ENCODE data around the gene RGP1. TPM values are rescaled to one million over a fixed set of nuclear protein-coding genes. Genes with fewer than 3 reads are reported as not detected.

RGP1 gene
- total RNA-seq, 2 donors from 2014 or later = 24.6 to 30.1 TPM

DNA sequence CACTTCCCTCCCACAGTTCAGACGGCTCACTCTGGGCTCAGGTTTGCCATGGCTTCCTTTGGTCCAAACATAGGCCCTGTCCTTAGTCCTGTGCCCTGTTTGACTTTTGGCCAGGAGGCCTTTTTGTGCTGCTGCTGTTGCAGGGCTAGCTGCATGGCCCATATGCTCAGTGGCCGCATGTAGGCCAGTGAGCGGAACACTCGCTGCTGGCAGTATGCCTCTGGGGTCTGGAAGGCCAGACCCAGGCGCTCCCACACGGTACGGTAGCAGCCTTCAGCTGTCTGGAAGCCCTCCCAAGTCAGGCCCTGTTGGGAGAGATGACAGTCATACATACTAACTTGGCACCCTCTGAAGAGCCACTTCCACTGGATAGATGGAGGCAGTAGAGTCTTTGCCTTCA lies 11.9 kb upstream of the RGP1 start:
- no peaks in the 10 kb centered on the region for H3K27me3 Mint-ChIP-seq (ENCODE audit: insufficient read depth)
- H3K27ac Mint-ChIP-seq = no peak overlapping the region

DNA sequence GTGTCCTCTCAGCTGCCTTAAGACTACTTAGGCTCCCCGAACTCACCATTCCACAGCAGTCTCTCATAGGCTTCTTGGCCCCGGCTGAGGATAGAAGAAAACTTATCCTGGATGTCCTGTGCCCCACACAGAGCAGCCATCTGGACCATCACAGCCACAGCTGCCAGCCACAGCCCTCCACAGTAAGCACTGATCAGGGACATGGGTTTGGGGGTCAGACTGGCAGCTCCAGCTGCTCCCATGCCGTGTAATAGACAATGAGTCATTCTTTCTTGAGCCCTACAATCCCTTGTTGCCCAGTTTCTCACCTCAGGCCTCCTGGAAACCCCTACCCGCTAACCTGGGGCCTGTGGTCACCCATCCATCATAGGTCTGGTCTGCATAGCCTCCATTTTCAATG lies 10.9 kb upstream of the RGP1 start:
- Mint-ChIP-seq H3K36me3 (ENCODE audit: low read depth) (peaks cover 72% of the 10 kb centered on the region), H3K4me1 (peaks cover 3% of the 10 kb centered on the region), H3K27ac (no peak overlapping the region), H3K27me3 (ENCODE audit: insufficient read depth) (no peaks in the 10 kb centered on the region), H3K9me3 (no peaks in the 10 kb centered on the region), H3K4me3 (no peak overlapping the region)
- peaks cover 88% of the 10 kb centered on the region for H3K36me3 ChIP-seq (ENCODE audit: control insufficient read depth, insufficient read depth, low read length)
- TF ChIP-seq, protein P1, sequence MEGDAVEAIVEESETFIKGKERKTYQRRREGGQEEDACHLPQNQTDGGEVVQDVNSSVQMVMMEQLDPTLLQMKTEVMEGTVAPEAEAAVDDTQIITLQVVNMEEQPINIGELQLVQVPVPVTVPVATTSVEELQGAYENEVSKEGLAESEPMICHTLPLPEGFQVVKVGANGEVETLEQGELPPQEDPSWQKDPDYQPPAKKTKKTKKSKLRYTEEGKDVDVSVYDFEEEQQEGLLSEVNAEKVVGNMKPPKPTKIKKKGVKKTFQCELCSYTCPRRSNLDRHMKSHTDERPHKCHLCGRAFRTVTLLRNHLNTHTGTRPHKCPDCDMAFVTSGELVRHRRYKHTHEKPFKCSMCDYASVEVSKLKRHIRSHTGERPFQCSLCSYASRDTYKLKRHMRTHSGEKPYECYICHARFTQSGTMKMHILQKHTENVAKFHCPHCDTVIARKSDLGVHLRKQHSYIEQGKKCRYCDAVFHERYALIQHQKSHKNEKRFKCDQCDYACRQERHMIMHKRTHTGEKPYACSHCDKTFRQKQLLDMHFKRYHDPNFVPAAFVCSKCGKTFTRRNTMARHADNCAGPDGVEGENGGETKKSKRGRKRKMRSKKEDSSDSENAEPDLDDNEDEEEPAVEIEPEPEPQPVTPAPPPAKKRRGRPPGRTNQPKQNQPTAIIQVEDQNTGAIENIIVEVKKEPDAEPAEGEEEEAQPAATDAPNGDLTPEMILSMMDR (conservative IDR thresholded peaks at IDR 0.05) = no peak
- DNase-seq = no peak
- H3K9me3 ChIP-seq (ENCODE audit: control insufficient read depth, low read length) = no peaks in the 10 kb centered on the region
- no peak overlapping the region for H3K4me3 ChIP-seq (ENCODE audit: low read length)
- 83 to 88% methylated on average over 1 to 4 of the region's 4 CpGs for WGBS, 2 experiments (ENCODE audit: insufficient coverage in 1 of 2, insufficient read length in 1 of 2)
- H3K27ac ChIP-seq (ENCODE audit: low read depth, low read length) = no peak overlapping the region
- no peak overlapping the region for H3K9ac ChIP-seq (ENCODE audit: extremely low read depth, low read length, poor library complexity, severe bottlenecking)
- H3K4me1 ChIP-seq (ENCODE audit: control insufficient read depth, insufficient read depth, low read length) = peaks cover 3% of the 10 kb centered on the region
- no peaks in the 10 kb centered on the region for H3K27me3 ChIP-seq (ENCODE audit: control insufficient read depth, insufficient read depth, low read length, poor library complexity, severe bottlenecking)

More for the DNA sequence above, 11.9 kb upstream of the RGP1 start:
- Histone ChIP-seq H3K4me1 (ENCODE audit: control insufficient read depth, insufficient read depth, low read length) (peaks cover 3% of the 10 kb centered on the region), H3K36me3 (ENCODE audit: control insufficient read depth, insufficient read depth, low read length) (peaks cover 78% of the 10 kb centered on the region), H3K9ac (ENCODE audit: extremely low read depth, low read length, poor library complexity, severe bottlenecking) (no peak overlapping the region), H3K4me3 (ENCODE audit: low read length) (no peak overlapping the region), H3K9me3 (ENCODE audit: control insufficient read depth, low read length) (no peaks in the 10 kb centered on the region), H3K27ac (ENCODE audit: low read depth, low read length) (no peak overlapping the region), H3K27me3 (ENCODE audit: control insufficient read depth, insufficient read depth, low read length, poor library complexity, severe bottlenecking) (no peaks in the 10 kb centered on the region)
- 90 to 94% methylated on average over 4 to 7 of the region's 7 CpGs for WGBS, 2 experiments (ENCODE audit: insufficient coverage in 1 of 2, insufficient read length in 1 of 2)
- Mint-ChIP-seq H3K36me3 (ENCODE audit: low read depth) (peaks cover 62% of the 10 kb centered on the region), H3K9me3 (no peaks in the 10 kb centered on the region), H3K4me1 (peaks cover 6% of the 10 kb centered on the region), H3K4me3 (no peak overlapping the region)
- no peak for DNase-seq
- TF ChIP-seq, protein P1 (conservative IDR thresholded peaks at IDR 0.05) = no peak

DNA sequence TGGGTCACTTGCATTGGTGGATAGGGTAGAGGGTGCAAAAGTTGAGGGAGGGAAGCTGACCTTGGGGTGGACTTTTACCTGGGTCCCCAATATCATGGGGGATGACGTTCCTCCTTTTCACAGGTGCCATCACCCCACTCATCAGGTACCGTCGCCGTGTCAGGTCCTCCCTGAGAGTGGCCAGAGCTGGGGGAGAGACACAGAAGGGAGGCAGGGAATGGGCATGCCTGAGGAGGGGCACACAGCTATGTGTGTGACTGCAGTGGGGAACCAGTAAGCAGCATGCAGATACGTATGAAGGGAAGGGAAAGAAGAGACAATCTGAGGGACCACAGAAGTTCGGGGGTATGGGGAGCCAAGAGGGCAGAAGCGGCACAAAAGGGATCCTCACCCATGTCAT lies 10.2 kb upstream of the RGP1 start:
- Histone ChIP-seq H3K9me3 (ENCODE audit: control insufficient read depth, low read length) (no peaks in the 10 kb centered on the region), H3K9ac (ENCODE audit: extremely low read depth, low read length, poor library complexity, severe bottlenecking) (no peak overlapping the region), H3K27me3 (ENCODE audit: control insufficient read depth, insufficient read depth, low read length, poor library complexity, severe bottlenecking) (no peaks in the 10 kb centered on the region), H3K4me3 (ENCODE audit: low read length) (no peak overlapping the region), H3K4me1 (ENCODE audit: control insufficient read depth, insufficient read depth, low read length) (peaks cover 3% of the 10 kb centered on the region), H3K27ac (ENCODE audit: low read depth, low read length) (no peak overlapping the region), H3K36me3 (ENCODE audit: control insufficient read depth, insufficient read depth, low read length) (peaks cover 95% of the 10 kb centered on the region)
- TF ChIP-seq, protein P1 (conservative IDR thresholded peaks at IDR 0.05) = no peak
- no peak overlapping the region for H3K27ac Mint-ChIP-seq
- no peak for DNase-seq
- 95 to 97% methylated on average over 3 to 7 of the region's 7 CpGs for WGBS, 2 experiments (ENCODE audit: insufficient coverage in 1 of 2, insufficient read length in 1 of 2)
- H3K27me3 Mint-ChIP-seq (ENCODE audit: insufficient read depth) = no peaks in the 10 kb centered on the region
- H3K36me3 Mint-ChIP-seq (ENCODE audit: low read depth) = peaks cover 80% of the 10 kb centered on the region
- H3K4me3 Mint-ChIP-seq = no peak overlapping the region
- no peaks in the 10 kb centered on the region for H3K9me3 Mint-ChIP-seq
- no peaks in the 10 kb centered on the region for H3K4me1 Mint-ChIP-seq

Measured in endodermal cell (in vitro differentiated cells).